HUES6 (cell line): ENCODE results near the gene SF3B3.
"Not testable (repeated sequence)": the region's sequence is repeated elsewhere in the genome, so short reads cannot be mapped to it uniquely, and the experiment has no call there.

Experiments used
- H3K27ac ChIP-seq: 2 replicates; pipeline ENCODE4 v1.7.0; 2013; ENCODE audit warnings: low read depth, mild to moderate bottlenecking, low read length, inconsistent platforms
- H3K27me3 ChIP-seq: 2 replicates; pipeline ENCODE4 v1.6.1; 2013; ENCODE audit warnings: low read length; ENCODE audit not compliant: control insufficient read depth, insufficient read depth
- H3K36me3 ChIP-seq: 2 replicates; pipeline ENCODE4 v1.6.1; 2013; ENCODE audit warnings: low read length; ENCODE audit not compliant: control insufficient read depth, insufficient read depth
- H3K4me1 ChIP-seq: 2 replicates; pipeline ENCODE4 v1.6.1; 2013; ENCODE audit warnings: low read length; ENCODE audit not compliant: control insufficient read depth, insufficient read depth
- H3K4me3 ChIP-seq: 2 replicates; pipeline ENCODE4 v1.5.1; 2013; ENCODE audit warnings: low read depth, low read length
- H3K9ac ChIP-seq: one replicate; pipeline ENCODE4 v1.6.1; 2013; ENCODE audit warnings: mild to moderate bottlenecking, low read length
- H3K9me3 ChIP-seq: 2 replicates; pipeline ENCODE4 v1.6.1; 2013; ENCODE audit warnings: low read depth, low read length; ENCODE audit not compliant: control insufficient read depth, insufficient read depth

The SF3B3 gene

DNA sequence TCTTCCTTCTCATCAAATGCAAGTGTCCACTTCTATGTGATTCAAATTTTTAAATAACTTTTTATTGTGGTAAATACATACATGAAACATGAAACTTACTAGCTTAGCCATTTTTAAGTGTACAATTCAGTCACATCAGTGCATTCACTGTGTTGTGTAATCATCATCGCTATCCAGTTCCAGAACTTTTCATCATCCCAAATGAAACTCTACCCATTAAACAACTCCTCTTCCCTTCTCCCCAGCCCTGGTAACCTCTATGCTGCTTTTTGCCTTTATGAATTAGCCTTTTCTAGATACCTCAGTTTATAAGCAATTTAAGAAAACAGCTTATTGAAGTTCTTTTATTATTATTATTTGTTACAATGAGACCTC lies 81.7 kb downstream of the SF3B3 start:
- no peak overlapping the region for H3K27ac ChIP-seq
- H3K9me3 ChIP-seq = no peaks in the 10 kb centered on the region
- H3K36me3 ChIP-seq = no peaks in the 10 kb centered on the region
- H3K27me3 ChIP-seq = no peaks in the 10 kb centered on the region; the same call in 1 of the 2 replicates
- H3K9ac ChIP-seq = no peak overlapping the region
- H3K4me3 ChIP-seq = no peak overlapping the region
- peaks cover 5% of the 10 kb centered on the region; the same call in 1 of the 2 replicates for H3K4me1 ChIP-seq

DNA sequence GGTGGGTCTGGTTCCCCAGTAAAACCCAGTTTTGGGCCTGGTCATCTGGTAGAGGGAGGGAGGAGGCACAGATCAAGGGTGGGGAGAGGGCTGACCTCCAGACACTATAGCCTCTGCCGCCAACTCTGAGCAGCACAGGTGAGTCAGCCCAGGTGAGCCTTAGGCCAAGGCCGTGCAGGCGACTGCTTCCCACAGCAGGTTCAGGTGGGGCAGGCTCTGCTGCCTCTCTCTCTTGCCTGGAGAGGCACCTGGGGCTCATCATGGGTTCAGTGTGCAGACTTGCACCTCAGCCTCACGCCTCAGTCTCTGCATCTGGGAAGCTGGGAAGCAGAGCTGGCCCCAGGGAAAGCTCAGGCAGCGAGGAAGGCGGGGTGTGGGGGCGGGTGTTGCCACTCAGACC lies 84.9 kb downstream of the SF3B3 start:
- Histone ChIP-seq H3K9ac (no peak overlapping the region), H3K36me3 (peaks cover 6% of the 10 kb centered on the region), H3K4me3 (no peak overlapping the region), H3K27ac (no peak overlapping the region), H3K4me1 (peaks cover 7% of the 10 kb centered on the region; the same call in 1 of the 2 replicates), H3K9me3 (no peaks in the 10 kb centered on the region), H3K27me3 (no peaks in the 10 kb centered on the region; the same call in 1 of the 2 replicates)

DNA sequence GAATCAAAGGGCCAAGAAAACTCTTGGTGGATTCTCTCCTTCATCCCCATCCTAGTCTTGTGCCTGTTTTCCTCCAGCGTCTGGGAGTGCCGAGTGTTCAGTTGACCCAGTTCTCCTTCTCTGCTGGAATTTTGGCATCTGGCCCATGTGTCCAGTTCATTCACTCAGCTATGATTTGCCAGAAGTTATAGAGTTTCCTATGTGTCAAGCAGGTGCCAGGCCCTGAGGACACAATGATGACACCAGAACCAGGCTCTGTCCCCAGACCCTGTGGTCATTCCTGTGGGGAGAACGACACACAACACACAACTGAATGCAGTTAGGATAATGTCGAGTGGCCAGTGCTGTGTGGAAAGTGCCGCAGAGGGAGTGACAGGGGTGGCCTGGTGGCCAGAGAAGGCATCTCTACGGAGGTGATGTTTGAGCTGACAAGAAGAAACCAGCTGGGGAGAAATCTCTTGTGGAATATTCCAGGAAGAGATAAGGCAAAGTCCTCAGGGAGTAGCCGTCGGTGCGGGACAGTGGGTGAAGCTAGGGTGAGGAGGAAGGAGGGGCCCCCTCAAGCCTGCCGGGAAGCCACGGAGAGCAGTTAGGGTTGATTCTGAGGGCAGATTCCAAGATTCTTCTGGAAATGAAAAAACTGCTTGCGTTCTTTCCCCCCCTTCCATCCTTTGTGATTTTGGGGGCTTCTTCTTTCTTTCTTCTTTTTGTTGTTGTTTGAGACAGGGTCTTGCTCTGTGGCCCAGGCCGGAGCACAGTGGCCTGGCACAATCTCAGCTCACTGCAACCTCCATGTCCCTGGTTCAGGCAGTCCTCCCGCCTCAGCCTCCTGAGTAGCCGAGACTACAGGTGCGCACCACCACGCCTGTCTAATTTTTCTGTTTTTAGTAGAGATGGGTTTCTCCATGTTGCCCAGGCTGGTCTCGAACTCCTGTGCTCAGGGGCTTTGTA lies 86.9 kb downstream of the SF3B3 start:
- H3K9ac ChIP-seq = no peak overlapping the region
- no peak overlapping the region for H3K4me3 ChIP-seq
- H3K27me3 ChIP-seq = no peaks in the 10 kb centered on the region
- no peak overlapping the region for H3K27ac ChIP-seq
- H3K36me3 ChIP-seq = peaks cover 20% of the 10 kb centered on the region
- peaks cover 10% of the 10 kb centered on the region; the same call in 1 of the 2 replicates for H3K4me1 ChIP-seq
- no peaks in the 10 kb centered on the region for H3K9me3 ChIP-seq

DNA sequence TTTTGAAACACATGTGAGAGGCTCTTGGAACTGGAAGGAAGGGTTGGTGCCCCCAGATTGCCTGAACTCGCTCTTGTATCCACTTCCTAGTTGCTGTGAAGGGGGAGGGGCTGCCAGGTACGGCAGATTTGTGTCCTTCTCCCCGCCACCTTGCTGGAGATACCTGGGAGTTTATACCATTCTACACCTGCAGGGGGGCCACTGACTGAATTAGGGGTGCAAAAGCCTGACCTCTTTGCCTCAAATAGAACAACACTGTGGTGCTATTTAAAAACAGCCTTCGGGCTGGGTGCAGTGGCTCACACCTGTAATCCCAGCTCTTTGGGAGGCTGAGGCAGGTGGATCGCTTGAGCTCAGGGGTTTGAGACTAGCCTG lies 87.6 kb downstream of the SF3B3 start:
- no peak overlapping the region for H3K4me3 ChIP-seq
- no peaks in the 10 kb centered on the region for H3K27me3 ChIP-seq
- no peak overlapping the region for H3K27ac ChIP-seq
- H3K36me3 ChIP-seq = peaks cover 26% of the 10 kb centered on the region
- peaks cover 10% of the 10 kb centered on the region; the same call in 1 of the 2 replicates for H3K4me1 ChIP-seq
- H3K9ac ChIP-seq = no peak overlapping the region
- no peaks in the 10 kb centered on the region for H3K9me3 ChIP-seq

DNA sequence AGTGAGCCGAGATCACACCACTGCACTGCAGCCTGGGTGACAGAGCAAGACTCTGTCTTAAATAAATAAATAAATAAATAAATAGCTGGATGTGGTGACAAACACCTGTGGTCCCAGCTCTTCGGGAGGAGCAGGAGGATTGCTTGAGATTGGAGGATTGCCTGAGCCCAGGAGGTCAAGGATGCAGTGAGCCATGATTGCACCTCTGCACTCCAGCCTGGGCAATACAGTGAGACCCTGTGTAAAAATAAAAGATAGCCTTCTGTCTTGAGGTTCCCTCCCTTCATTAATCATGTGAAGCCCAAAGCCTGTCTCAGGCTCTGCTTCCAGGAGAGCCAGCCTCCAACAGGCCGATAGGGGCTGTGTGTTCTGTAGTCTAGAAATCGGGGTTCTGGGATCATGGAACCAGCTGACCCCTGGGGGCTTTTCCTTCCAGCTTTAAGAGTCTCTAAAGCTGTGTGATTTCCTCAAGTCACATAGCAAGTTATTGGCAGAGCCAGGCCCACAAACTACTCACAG lies 88.2 kb downstream of the SF3B3 start:
- H3K27ac ChIP-seq = no peak overlapping the region
- H3K27me3 ChIP-seq = no peaks in the 10 kb centered on the region
- no peak overlapping the region for H3K4me3 ChIP-seq
- H3K36me3 ChIP-seq = peaks cover 32% of the 10 kb centered on the region
- H3K9ac ChIP-seq = no peak overlapping the region
- H3K4me1 ChIP-seq = peaks cover 10% of the 10 kb centered on the region; the same call in 1 of the 2 replicates
- H3K9me3 ChIP-seq = no peaks in the 10 kb centered on the region

DNA sequence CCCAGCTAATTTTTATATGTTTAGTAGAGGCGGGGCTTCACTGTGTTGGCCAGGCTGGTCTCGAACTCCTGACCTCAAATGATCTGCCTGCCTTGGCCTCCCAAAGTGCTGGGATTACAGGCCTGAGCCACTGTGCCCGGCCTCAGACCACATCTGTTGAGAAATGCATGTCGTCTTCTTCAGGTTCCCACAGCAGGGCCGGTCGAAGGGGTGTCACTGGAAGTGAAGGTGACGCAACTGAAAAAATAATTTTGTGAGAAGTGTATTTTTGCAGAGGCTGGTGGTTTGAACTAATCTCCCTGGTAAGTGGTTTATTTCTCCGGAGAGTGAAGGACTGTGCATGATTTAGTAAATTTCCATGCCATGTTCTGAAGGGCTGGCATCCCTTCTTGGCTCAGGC lies 89.3 kb downstream of the SF3B3 start:
- Histone ChIP-seq H3K4me3 (no peak overlapping the region), H3K9ac (no peak overlapping the region), H3K36me3 (peaks cover 33% of the 10 kb centered on the region), H3K4me1 (peaks cover 10% of the 10 kb centered on the region; the same call in 1 of the 2 replicates), H3K27ac (no peak overlapping the region), H3K27me3 (no peaks in the 10 kb centered on the region), H3K9me3 (no peaks in the 10 kb centered on the region)

DNA sequence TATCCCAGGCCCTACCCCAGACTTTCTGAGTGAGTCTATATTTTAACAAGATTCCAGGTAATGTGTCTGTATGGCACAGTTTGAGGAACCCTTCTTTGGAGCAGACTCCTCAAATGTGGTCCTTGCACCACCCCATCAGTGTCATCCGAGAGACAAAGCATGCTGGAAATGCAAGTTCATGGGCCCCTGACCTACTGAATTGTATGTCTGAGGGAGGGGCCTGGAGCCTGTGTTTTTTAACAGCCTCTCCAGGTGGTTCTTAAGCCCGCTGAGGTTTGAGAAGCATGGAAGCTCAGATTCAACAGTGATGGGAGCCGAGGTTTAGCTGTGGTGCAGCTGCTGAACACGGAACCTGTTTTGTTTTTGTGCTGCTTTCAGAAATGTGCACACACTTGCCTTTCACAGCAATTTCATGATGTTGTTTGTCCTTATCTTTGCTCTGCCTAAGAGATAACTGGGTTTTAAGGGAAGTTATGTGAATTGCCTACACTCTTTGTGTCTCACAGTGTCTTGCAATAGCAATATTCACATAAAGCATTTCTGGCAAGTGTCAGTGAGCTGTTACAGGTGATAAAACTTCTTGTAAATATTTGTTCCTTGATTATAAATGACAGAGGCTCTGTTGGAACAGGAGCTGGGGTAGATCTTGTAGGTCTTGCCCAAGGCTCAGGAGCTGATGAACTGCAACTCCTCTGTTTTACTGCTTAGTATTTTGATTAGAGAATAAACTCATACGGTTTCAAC lies 90.8 kb downstream of the SF3B3 start:
- H3K27ac ChIP-seq = no peak overlapping the region

DNA sequence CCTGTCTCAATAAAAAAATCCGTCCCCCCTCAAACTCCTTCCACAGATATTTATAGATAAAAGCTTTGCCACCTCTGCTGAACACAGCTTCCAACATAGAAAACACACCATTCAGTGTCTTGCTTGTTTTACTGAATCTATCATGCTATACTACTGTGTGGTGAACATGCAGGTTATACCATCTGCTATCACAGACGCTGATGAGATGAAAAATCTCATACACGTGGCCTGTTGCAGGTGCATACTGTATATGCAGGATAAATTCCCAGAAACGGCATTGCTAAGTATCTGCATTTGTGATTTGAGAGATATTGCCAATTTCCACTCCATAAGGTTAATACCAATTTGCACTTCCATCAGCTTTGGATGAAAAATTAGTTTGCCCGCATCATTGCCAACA lies 92.3 kb downstream of the SF3B3 start:
- Histone ChIP-seq H3K27ac (no peak overlapping the region), H3K9ac (no peak overlapping the region), H3K4me3 (no peak overlapping the region), H3K9me3 (no peaks in the 10 kb centered on the region), H3K4me1 (0 out of 2 replicates have a peak, but pooled peaks cover 4% of the 10 kb centered on the region), H3K36me3 (peaks cover 38% of the 10 kb centered on the region), H3K27me3 (peaks cover 5% of the 10 kb centered on the region; the same call in 1 of the 2 replicates)

More for the DNA sequence above, 90.8 kb downstream of the SF3B3 start:
- no peak overlapping the region for H3K4me3 ChIP-seq
- H3K27me3 ChIP-seq = no peaks in the 10 kb centered on the region
- H3K9me3 ChIP-seq = no peaks in the 10 kb centered on the region
- H3K4me1 ChIP-seq = 0 out of 2 replicates have a peak, but pooled peaks cover 6% of the 10 kb centered on the region
- H3K36me3 ChIP-seq = peaks cover 38% of the 10 kb centered on the region
- no peak overlapping the region for H3K9ac ChIP-seq

DNA sequence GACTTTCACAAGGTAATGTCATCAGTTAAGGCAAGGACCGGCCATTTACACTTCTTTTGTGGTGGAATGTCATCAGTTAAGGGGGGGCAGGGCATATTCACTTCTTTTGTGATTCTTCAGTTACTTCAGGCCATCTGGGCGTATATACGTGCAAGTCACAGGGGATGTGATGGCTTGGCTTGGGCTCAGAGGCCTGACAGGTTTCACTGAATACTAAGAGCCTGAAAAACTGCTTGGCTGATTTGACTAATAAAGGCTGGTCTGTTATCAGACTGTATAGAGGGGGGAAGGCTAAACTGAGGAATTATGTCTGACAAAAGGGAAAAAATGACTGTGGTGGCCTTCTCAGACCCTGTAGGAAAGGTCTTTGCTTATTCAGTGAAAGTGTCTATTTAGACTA lies 98.2 kb downstream of the SF3B3 start:
- H3K9me3 ChIP-seq, H3K36me3 ChIP-seq, H3K4me1 ChIP-seq, H3K27me3 ChIP-seq: not testable (repeated sequence)
- Histone ChIP-seq H3K4me3 (0 out of 2 replicates have a peak overlapping the region, but pooled peaks have one; percentile 32), H3K9ac (peak overlapping the region; percentile 73), H3K27ac (peak overlapping the region; percentile 61; the same call in 1 of the 2 replicates)
